Daoy (cell line): ENCODE measurements around the gene DNAJC5G. TPM values are rescaled to one million over a fixed set of nuclear protein-coding genes. Genes with fewer than 3 reads are reported as not detected.
"Not testable (repeated sequence)": the region's sequence is repeated elsewhere in the genome, so short reads cannot be mapped to it uniquely, and the experiment has no call there.

Experiments used
- DNase-seq: peaks from one replicate; pipeline ENCODE4 v3.0.0-alpha.2; 2015; ENCODE audit warnings: low read depth
- total RNA-seq: library from RNA; depleted of rRNA; stranded (reverse); fragments of >200 nt; shearing (Covaris generic); gene quantifications from 2 replicates; pipeline ENCODE4 v1.2.3, GENCODE V29; 2014

The DNAJC5G gene
- total RNA-seq, 1 experiment from 2014 or later: not detected

DNA sequence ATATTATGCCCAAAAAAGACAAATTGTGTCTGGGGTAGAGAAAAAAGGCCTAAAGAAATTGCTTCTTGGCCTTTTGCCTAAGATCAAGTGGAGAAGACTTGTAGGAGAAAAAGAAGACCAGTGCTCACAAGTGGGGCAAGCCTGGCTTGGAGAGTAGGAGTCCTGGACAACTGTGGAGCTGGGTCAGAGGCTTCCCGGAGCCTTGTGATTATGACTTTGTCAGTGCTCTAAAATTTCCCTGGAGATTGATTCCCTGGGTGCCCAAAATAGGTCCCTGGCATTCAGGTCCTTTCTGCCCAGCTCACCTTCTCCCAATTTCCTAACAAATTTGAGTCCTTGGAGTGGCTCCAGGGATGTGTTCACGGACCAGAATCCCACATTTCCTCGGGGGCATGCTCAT lies 6.2 kb downstream of the DNAJC5G start:
- no peak for DNase-seq

- DNase-seq: no peak
These were observed 6.8 kb downstream of the DNAJC5G start, which contains the start of gene TRIM54 for GRCh38 chr2:27281855-27282559. Gene TRIM54, plus strand, starts transcription at chr2:27282429. Its CDS starts 303 bp downstream, at chr2:27282732.

- DNase-seq: peak; percentile 25
These were observed 7.7 kb downstream of the DNAJC5G start for GRCh38 chr2:27282892-27283291.

- DNase-seq: no peak
These were observed 9.8 kb downstream of the DNAJC5G start for GRCh38 chr2:27284996-27285395.

GRCh38 chr2:27285481-27285880 lies 10.2 kb downstream of the DNAJC5G start:
- no peak for DNase-seq

DNA sequence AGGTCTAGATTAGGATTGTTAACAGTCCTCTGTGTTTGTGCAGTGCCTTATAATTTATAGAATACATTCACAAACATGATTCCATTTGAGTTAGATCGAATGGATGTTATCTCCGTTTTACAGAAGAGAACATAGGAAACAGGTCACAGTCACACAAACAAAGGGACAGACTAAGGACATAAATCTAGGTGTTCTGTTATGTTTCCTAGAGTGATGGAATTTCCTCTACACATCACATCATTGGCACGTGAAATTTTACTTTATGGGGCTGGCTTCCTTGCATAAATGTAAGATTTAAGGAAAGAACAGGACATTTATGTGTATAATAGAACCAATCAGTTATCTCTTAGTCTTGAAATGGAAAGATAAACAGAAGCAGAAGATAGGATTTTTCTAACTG lies 13.4 kb downstream of the DNAJC5G start:
- DNase-seq: no peak

DNA sequence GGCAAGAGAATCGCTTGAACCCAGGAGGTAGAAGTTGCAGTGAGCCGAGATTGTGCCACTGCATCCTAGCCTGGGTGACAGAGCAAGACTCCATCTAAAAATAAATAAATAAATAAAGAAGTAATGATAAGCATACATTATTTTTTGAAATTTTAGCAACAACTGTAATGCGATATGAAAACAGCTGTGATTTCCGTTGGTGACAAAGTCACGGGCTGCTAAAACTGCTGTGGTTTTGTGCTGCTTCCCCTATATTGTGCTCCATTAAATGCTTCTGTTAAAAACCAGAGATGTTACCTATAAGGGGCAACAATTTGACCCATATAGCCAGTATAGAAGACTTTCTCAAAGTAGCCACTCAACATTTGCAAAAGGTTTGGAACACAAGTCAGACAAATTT lies 15.3 kb downstream of the DNAJC5G start:
- no peak for DNase-seq

GRCh38 chr2:27291865-27292264 lies 16.6 kb downstream of the DNAJC5G start:
- peak; percentile 34 for DNase-seq

- no peak for DNase-seq
These were observed 19.7 kb downstream of the DNAJC5G start for GRCh38 chr2:27294928-27295327.

DNA sequence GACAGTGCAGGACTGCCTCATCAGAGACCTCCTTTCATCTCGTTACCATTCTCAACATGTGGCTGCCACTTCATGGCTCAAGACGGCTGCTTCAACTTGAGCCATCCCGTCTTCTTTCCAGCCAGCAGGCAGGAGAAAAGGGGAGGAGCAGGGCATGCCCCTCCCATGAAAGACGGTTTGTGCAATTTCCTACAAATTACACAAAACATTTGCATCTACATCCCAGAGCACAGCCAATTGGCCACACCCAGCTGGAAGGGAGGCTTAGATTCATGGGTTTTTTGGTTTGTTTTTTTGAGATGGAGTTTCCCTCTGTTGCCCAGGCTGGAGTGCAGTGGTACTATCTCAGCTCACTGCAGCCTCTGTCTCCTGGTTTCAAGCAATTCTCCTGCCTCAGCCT lies 21.2 kb downstream of the DNAJC5G start:
- DNase-seq: no peak

- DNase-seq: no peak
These were observed 22.0 kb downstream of the DNAJC5G start for GRCh38 chr2:27297195-27297594.

GRCh38 chr2:27298391-27299080 lies 23.3 kb downstream of the DNAJC5G start:
- DNase-seq: no peak

- DNase-seq: not testable (repeated sequence)
These were observed 25.4 kb downstream of the DNAJC5G start for GRCh38 chr2:27300606-27301005.

DNA sequence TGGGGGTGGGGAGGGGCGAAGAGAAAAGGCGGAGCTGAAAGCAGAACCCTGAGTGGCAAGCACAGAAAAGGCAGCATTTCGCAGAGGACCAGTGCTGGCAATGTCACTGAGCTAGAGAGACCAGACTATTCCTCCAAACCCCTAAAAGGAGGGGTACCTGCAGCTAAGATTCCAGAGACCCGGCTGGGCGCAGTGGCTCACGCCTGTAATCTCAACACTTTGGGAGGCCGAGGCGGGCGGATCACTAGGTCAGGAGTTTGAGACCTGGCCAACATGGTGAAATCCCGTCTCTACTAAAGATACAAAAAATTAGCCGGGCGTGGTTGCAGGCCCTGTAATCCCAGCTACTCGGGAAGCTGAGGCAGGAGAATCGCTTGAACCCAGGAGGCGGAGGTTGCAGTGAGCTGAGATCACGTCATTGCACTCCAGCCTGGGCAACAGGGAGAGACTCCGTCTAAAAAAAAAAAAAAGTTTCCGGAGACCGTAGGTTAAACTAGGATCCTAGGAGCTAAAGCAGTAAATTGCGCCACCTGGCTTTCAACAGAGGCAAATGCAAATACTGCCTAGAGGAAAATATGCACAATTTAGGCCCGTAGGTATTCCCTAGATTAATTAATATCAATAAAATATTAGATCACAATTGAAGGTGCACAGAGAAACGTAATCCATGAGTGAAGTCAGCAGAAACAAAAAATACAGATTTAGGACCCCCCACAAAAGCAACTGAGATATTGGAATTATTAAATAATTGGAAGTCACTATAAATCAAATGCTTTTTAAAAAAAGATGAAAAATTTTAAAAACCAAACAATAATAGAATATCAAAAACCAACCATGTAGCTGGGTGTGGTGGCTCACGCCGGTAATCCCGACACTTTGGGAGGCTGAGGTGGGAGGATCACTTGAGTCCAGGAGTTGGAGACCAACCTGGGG lies 28.1 kb downstream of the DNAJC5G start:
- peak; percentile 65 for DNase-seq

- DNase-seq: no peak
These were observed 29.4 kb downstream of the DNAJC5G start for GRCh38 chr2:27304488-27305240.

DNA sequence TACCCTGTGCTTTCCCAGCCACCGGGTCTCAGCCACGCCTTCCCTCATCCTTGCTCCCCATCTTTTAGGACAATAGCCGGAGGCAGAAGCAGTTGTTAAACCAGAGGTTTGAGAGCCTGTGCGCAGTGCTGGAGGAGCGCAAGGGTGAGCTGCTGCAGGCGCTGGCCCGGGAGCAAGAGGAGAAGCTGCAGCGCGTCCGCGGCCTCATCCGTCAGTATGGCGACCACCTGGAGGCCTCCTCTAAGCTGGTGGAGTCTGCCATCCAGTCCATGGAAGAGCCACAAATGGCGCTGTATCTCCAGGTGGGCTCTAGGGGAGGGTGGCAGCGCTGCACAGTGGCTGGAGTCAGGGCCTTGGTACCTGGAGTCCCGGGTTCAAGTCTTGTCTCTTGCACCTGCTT lies 30.3 kb downstream of the DNAJC5G start:
- DNase-seq: no peak

DNA sequence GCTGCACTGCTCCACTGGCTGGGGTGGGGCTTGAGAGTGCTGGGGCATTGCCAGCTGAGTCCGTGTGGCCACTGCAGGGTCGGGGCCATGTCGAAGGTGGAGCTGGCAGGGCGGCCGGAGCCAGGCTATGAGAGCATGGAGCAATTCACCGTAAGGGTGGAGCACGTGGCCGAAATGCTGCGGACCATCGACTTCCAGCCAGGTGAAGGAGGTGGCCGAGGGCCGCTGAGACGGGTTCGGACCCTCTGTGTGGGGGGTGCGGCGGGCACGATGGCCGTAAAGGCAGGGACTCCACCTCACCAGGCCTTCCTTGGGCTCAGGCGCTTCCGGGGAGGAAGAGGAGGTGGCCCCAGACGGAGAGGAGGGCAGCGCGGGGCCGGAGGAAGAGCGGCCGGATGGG lies 30.9 kb downstream of the DNAJC5G start:
- no peak for DNase-seq

GRCh38 chr2:27306573-27307286 lies 31.5 kb downstream of the DNAJC5G start:
- DNase-seq: peak; percentile 39

- DNase-seq: no peak
These were observed 32.0 kb downstream of the DNAJC5G start for GRCh38 chr2:27307287-27307544.

GRCh38 chr2:27307545-27308358 lies 32.5 kb downstream of the DNAJC5G start:
- DNase-seq: peak; percentile 36
